ENCODE measurements around the gene TMPRSS2. TPM values are rescaled to one million over a fixed set of nuclear protein-coding genes. Genes with fewer than 3 reads are reported as not detected.

Gene TMPRSS2
- total RNA-seq, 1 donor from 2014 or later = 23.7 TPM

DNA sequence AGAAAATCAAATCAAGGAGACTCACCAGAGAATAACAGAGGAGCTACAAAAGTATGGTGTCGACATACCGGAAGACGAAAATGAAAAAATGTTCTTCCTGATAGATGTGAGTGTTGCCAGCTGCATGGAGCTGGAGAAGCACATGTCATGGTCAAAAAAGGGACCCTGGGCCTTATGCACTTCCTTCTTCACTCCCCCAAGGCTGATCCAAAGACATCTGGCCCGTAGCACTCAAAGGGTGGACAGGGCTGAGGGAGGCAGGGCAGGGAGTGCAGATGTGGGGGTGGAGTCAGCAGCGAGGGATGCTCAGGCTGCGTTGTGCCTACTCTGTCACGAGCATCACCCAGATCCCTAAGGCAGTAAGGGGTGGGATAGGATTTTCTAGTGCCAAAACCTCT, 62.5 kb downstream of the TMPRSS2 start:
- Mint-ChIP-seq H3K36me3 (ENCODE audit: insufficient read depth) (no peaks in the 10 kb centered on the region), H3K4me1 (ENCODE audit: low read depth) (no peaks in the 10 kb centered on the region), H3K9me3 (ENCODE audit: low read depth) (no peaks in the 10 kb centered on the region), H3K27ac (no peak overlapping the region), H3K4me3 (ENCODE audit: low read depth) (no peak overlapping the region), H3K27me3 (peaks cover 8% of the 10 kb centered on the region)
- DNase-seq (ENCODE audit: low spot score, unreplicated experiment) = no peak
- no peak for TF ChIP-seq CTCF (IDR thresholded peaks at IDR 0.05; ENCODE audit: unreplicated experiment)

DNA sequence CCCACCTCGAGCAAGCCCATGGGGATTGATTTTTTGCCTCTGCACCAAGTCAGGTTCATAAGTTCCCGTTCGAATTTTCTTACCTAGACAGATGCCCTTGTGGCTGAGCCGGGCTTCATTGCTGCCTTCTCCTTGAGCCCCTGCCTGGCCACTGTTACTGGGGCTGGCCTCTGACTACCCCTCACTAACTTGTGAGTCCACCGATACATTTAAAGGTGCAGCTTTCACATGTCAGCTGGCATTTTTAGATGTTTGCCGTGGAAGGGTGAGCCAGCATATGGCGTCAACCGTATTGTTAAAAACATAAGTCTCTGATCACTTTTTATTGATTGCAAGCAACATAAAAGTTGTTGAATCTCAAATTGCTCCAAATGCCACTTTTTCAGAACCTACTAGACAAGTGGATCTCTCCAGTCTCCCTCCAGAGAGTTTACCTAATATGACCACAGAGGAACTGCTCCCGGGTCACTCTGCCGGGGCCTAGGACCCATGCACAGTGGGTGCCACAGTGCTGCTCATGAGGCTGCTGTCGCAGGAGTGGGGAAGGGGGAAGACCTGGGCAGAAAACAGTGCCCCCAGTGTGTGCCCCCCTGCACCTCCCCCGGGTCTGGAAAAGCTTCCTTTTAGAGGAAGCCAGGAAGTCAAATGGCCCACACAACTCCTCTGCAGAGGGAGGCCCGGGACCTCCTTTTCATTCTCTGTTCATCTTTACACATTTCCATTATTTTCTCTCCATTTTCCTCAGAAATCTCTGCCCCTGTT, 63.1 kb downstream of the TMPRSS2 start:
- peaks cover 8% of the 10 kb centered on the region for H3K27me3 Mint-ChIP-seq
- no peaks in the 10 kb centered on the region for H3K36me3 Mint-ChIP-seq (ENCODE audit: insufficient read depth)
- no peaks in the 10 kb centered on the region for H3K4me1 Mint-ChIP-seq (ENCODE audit: low read depth)
- no peak for TF ChIP-seq CTCF (IDR thresholded peaks at IDR 0.05; ENCODE audit: unreplicated experiment)
- no peak for DNase-seq (ENCODE audit: low spot score, unreplicated experiment)
- no peaks in the 10 kb centered on the region for H3K9me3 Mint-ChIP-seq (ENCODE audit: low read depth)
- H3K27ac Mint-ChIP-seq = no peak overlapping the region
- no peak overlapping the region for H3K4me3 Mint-ChIP-seq (ENCODE audit: low read depth)

DNA sequence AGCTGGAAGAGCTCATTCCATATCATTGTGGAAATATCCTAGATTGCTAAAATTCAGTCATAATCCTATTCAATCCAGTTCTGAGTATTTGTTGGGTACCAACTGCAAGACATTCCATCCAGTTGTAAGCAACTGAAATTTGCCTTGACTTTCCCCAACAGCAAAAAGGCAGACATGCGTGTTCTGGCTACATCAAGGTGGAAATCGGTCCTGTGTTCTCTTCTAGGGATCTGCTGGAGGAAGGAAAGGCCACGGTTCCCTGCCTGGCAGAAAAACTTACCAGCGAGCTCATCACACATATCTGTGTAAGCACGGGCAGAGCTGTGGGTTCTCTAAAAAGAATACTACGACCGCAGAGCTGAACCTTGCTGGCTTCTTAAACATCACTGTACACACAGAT, 64.4 kb downstream of the TMPRSS2 start:
- DNase-seq (ENCODE audit: low spot score, unreplicated experiment) = no peak
- Mint-ChIP-seq H3K4me1 (ENCODE audit: low read depth) (no peaks in the 10 kb centered on the region), H3K27me3 (peaks cover 8% of the 10 kb centered on the region), H3K27ac (no peak overlapping the region), H3K4me3 (ENCODE audit: low read depth) (no peak overlapping the region), H3K36me3 (ENCODE audit: insufficient read depth) (no peaks in the 10 kb centered on the region), H3K9me3 (ENCODE audit: low read depth) (no peaks in the 10 kb centered on the region)
- TF ChIP-seq CTCF (IDR thresholded peaks at IDR 0.05; ENCODE audit: unreplicated experiment) = no peak

DNA sequence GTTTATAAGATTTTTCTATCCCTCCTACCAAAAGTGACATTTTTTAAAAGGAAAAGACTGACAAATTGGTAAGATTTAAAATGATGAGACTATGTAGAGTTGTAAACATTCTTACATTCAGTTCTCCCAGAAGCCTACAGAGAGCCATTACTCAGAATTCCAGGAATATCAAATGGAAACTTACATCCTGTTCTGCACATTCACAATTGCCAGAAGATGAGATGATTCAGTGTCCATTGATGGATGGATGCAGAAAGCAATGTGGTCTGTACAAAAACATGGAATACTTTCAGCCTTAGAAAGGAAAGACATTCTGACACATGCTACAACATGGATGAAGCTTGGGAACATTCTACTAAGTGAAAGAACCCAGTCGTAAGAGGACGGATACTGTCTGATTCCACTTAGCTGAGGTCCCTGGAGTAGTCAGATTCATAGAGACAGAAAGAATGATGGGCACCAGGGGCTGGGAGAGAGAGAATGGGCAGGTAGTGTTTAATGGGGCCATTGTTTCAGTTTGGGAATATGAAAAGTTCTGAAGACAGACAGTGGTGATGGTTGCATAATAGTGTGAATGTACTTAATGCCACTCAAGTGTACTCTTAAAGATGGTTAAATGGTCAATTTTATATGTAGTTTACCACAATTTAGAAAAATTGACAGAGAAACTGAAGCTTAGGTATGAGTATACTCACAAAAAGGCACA, 65.3 kb downstream of the TMPRSS2 start:
- Mint-ChIP-seq H3K27me3 (peaks cover 8% of the 10 kb centered on the region), H3K9me3 (ENCODE audit: low read depth) (no peaks in the 10 kb centered on the region), H3K4me1 (ENCODE audit: low read depth) (peaks cover 2% of the 10 kb centered on the region), H3K4me3 (ENCODE audit: low read depth) (no peak overlapping the region), H3K27ac (no peak overlapping the region), H3K36me3 (ENCODE audit: insufficient read depth) (no peaks in the 10 kb centered on the region)
- no peak for DNase-seq (ENCODE audit: low spot score, unreplicated experiment)
- TF ChIP-seq CTCF (IDR thresholded peaks at IDR 0.05; ENCODE audit: unreplicated experiment) = no peak

DNA sequence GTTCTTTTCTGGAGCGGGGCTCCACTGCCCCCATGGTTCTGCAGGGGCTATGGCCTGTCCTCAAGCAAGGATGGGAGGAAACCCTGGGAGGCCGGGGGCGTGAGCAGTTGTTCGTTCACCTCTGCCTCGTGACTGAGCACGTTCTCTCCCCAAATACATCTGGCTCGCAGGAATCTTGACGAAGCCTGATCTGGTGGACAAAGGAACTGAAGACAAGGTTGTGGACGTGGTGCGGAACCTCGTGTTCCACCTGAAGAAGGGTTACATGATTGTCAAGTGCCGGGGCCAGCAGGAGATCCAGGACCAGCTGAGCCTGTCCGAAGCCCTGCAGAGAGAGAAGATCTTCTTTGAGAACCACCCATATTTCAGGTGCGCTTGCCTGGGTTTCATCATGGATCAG, 66.4 kb downstream of the TMPRSS2 start:
- TF ChIP-seq CTCF (IDR thresholded peaks at IDR 0.05; ENCODE audit: unreplicated experiment) = no peak
- Mint-ChIP-seq H3K27me3 (peaks cover 8% of the 10 kb centered on the region), H3K9me3 (ENCODE audit: low read depth) (no peaks in the 10 kb centered on the region), H3K4me3 (ENCODE audit: low read depth) (no peak overlapping the region), H3K4me1 (ENCODE audit: low read depth) (peaks cover 2% of the 10 kb centered on the region), H3K27ac (no peak overlapping the region), H3K36me3 (ENCODE audit: insufficient read depth) (no peaks in the 10 kb centered on the region)
- DNase-seq (ENCODE audit: low spot score, unreplicated experiment) = no peak
